ENCODE data around the gene KIAA1217. TPM values are rescaled to one million over a fixed set of nuclear protein-coding genes. Genes with fewer than 3 reads are reported as not detected.

Gene KIAA1217
- total and polyA plus RNA-seq, 2 of the 4 experiments (the other 2 are of a cell fraction), result 3.4 to 4.4 TPM

DNA sequence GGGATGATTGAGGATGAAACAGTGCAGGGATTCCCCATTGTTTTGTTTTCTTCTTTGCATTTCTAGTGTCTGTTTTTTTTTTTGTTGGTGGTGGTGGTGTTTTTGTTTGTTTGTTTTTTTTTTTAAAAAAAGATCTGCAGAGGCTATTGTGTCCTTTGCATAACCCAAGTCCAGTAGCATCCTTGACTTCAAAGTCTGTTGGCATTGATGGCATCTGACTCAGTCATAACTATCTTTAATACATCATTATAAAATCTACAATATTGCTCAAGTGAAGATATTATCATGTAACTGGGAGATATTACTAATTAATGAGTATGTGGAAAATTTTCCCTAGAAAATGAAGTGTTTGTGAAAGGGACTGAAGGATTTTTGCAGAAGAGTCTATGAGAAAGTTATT, 70.2 kb downstream of the KIAA1217 start:
- H2BK120ac ChIP-seq (ENCODE audit: low read depth, low read length), result no peak overlapping the region
- intact Hi-C loops (cut with micrococcal nuclease) (no loop called here), in situ Hi-C loops (cut with MboI; ENCODE audit: low sequenced_read_pairs) (no loop called here), dilution Hi-C loops (cut with HindIII; ENCODE audit: low sequenced_read_pairs, unreplicated experiment) (no loop called here)
- no peak for DNase-seq
- H3K4me3 ChIP-seq (ENCODE audit: insufficient read depth, low read depth, low read length), result no peak overlapping the region
- TF ChIP-seq CHD1 (IDR thresholded peaks at IDR 0.05; ENCODE audit: low read depth, low read length), result no peak
- no peak for TF ChIP-seq MXI1 (IDR thresholded peaks at IDR 0.05; ENCODE audit: borderline replicate concordance, low read depth, low read length)
- TF ChIP-seq MAFK (IDR thresholded peaks at IDR 0.05; ENCODE audit: low read depth, low read length), result no peak
- no peak for TF ChIP-seq RFX5 (IDR thresholded peaks at IDR 0.05; ENCODE audit: low read depth, low read length)
- no peak for TF ChIP-seq RAD21 (IDR thresholded peaks at IDR 0.05; ENCODE audit: low read length)
- TF ChIP-seq CEBPB (IDR thresholded peaks at IDR 0.05; ENCODE audit: low read depth, low read length), result no peak
- TF ChIP-seq RCOR1 (IDR thresholded peaks at IDR 0.05; ENCODE audit: insufficient replicate concordance, low read length), result no peak
- no peak for TF ChIP-seq FOS (IDR thresholded peaks at IDR 0.05; ENCODE audit: low read depth, low read length)
- TF ChIP-seq NFE2L2 (IDR thresholded peaks at IDR 0.05; ENCODE audit: low read depth, low read length), result no peak
- no peak for TF ChIP-seq POLR2A (IDR thresholded peaks at IDR 0.05; ENCODE audit: low read depth, low read length)
- TF ChIP-seq, protein P1, sequence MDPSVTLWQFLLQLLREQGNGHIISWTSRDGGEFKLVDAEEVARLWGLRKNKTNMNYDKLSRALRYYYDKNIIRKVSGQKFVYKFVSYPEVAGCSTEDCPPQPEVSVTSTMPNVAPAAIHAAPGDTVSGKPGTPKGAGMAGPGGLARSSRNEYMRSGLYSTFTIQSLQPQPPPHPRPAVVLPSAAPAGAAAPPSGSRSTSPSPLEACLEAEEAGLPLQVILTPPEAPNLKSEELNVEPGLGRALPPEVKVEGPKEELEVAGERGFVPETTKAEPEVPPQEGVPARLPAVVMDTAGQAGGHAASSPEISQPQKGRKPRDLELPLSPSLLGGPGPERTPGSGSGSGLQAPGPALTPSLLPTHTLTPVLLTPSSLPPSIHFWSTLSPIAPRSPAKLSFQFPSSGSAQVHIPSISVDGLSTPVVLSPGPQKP (IDR thresholded peaks at IDR 0.05; ENCODE audit: borderline replicate concordance, low read depth, low read length), result no peak
- TF ChIP-seq SMC3 (IDR thresholded peaks at IDR 0.05; ENCODE audit: low read depth, low read length), result no peak
- no peak for TF ChIP-seq MAZ (IDR thresholded peaks at IDR 0.05; ENCODE audit: borderline replicate concordance, low read depth, low read length)
- TF ChIP-seq, protein P2, sequence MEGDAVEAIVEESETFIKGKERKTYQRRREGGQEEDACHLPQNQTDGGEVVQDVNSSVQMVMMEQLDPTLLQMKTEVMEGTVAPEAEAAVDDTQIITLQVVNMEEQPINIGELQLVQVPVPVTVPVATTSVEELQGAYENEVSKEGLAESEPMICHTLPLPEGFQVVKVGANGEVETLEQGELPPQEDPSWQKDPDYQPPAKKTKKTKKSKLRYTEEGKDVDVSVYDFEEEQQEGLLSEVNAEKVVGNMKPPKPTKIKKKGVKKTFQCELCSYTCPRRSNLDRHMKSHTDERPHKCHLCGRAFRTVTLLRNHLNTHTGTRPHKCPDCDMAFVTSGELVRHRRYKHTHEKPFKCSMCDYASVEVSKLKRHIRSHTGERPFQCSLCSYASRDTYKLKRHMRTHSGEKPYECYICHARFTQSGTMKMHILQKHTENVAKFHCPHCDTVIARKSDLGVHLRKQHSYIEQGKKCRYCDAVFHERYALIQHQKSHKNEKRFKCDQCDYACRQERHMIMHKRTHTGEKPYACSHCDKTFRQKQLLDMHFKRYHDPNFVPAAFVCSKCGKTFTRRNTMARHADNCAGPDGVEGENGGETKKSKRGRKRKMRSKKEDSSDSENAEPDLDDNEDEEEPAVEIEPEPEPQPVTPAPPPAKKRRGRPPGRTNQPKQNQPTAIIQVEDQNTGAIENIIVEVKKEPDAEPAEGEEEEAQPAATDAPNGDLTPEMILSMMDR (conservative IDR thresholded peaks at IDR 0.05; ENCODE audit: low read depth, low read length), result no peak
- TF ChIP-seq, protein P3, sequence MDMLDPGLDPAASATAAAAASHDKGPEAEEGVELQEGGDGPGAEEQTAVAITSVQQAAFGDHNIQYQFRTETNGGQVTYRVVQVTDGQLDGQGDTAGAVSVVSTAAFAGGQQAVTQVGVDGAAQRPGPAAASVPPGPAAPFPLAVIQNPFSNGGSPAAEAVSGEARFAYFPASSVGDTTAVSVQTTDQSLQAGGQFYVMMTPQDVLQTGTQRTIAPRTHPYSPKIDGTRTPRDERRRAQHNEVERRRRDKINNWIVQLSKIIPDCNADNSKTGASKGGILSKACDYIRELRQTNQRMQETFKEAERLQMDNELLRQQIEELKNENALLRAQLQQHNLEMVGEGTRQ (IDR thresholded peaks at IDR 0.05; ENCODE audit: low read depth, low read length), result no peak
- TF ChIP-seq BHLHE40 (IDR thresholded peaks at IDR 0.05; ENCODE audit: low read depth, low read length), result no peak
- H4K20me1 ChIP-seq (ENCODE audit: insufficient read depth, low read length), result no peaks in the 10 kb centered on the region
- H3K4me1 ChIP-seq (ENCODE audit: control insufficient read depth, insufficient read depth, low read length), result no peaks in the 10 kb centered on the region
- ATAC-seq (ENCODE audit: low read depth), result no peak
- H2BK20ac ChIP-seq (ENCODE audit: low read depth, low read length), result no peak overlapping the region
- no peak overlapping the region for H2BK5ac ChIP-seq (ENCODE audit: low read depth, low read length, poor library complexity, severe bottlenecking)
- H2BK15ac ChIP-seq (ENCODE audit: low read depth, low read length), result no peak overlapping the region
- no peak overlapping the region for H3K14ac ChIP-seq (replicated peaks; ENCODE audit: low read depth, low read length)
- H4K5ac ChIP-seq (ENCODE audit: low read depth, low read length), result no peak overlapping the region
- H2AK5ac ChIP-seq (ENCODE audit: low read depth, low read length), result no peak overlapping the region
- no peak overlapping the region for H3K18ac ChIP-seq (ENCODE audit: low read depth, low read length)
- H3K27me3 ChIP-seq (ENCODE audit: control insufficient read depth, insufficient read depth, low read length), result no peaks in the 10 kb centered on the region
- H3K4me2 ChIP-seq (ENCODE audit: low read depth, low read length), result no peak overlapping the region
- no peak overlapping the region for H3K23ac ChIP-seq (ENCODE audit: low read depth, low read length)
- H3K9me1 ChIP-seq (ENCODE audit: insufficient read depth, low read length), result no peaks in the 10 kb centered on the region
- no peaks in the 10 kb centered on the region for H3K79me1 ChIP-seq (ENCODE audit: low read depth in 1 of 2, low read length in 2 of 2)
- H2AK9ac ChIP-seq (replicated peaks; ENCODE audit: low read depth, low read length, poor library complexity), result no peak overlapping the region
- no TSS peak for BruUV-seq (replicated peaks)
- no peak overlapping the region for H3K9ac ChIP-seq (ENCODE audit: low read depth, low read length)
- ChIA-PET CTCF (no interaction called here), POLR2A (ENCODE audit: unreplicated experiment) (no interaction called here)
- H3K36me3 ChIP-seq (ENCODE audit: control insufficient read depth, insufficient read depth, low read length), result no peaks in the 10 kb centered on the region
- H3K56ac ChIP-seq (ENCODE audit: extremely low read depth, insufficient read depth, low read length), result no peak overlapping the region
- H4K8ac ChIP-seq (ENCODE audit: low read depth in 2 of 2, low read length in 2 of 2), result no peak overlapping the region
- H2AFZ ChIP-seq (replicated peaks; ENCODE audit: low read length, poor library complexity), result no peak overlapping the region
- no peaks in the 10 kb centered on the region for H3K9me3 ChIP-seq (ENCODE audit: control insufficient read depth, insufficient read depth, low read length)
- H3K27ac ChIP-seq (ENCODE audit: insufficient read depth, low read length), result no peak overlapping the region
- no peak overlapping the region for H3K4ac ChIP-seq (ENCODE audit: low read depth, low read length)
- H4K91ac ChIP-seq (ENCODE audit: insufficient read depth, low read depth, low read length), result no peak overlapping the region
